ENCODE data around the gene CENPX. TPM values are rescaled to one million over a fixed set of nuclear protein-coding genes. Genes with fewer than 3 reads are reported as not detected.

The CENPX gene
- total and polyA plus RNA-seq, 2 of the 13 experiments (the other 11 are each of a cell fraction or from before 2014, with no cell fraction given): 92.7 to 170 TPM

DNA sequence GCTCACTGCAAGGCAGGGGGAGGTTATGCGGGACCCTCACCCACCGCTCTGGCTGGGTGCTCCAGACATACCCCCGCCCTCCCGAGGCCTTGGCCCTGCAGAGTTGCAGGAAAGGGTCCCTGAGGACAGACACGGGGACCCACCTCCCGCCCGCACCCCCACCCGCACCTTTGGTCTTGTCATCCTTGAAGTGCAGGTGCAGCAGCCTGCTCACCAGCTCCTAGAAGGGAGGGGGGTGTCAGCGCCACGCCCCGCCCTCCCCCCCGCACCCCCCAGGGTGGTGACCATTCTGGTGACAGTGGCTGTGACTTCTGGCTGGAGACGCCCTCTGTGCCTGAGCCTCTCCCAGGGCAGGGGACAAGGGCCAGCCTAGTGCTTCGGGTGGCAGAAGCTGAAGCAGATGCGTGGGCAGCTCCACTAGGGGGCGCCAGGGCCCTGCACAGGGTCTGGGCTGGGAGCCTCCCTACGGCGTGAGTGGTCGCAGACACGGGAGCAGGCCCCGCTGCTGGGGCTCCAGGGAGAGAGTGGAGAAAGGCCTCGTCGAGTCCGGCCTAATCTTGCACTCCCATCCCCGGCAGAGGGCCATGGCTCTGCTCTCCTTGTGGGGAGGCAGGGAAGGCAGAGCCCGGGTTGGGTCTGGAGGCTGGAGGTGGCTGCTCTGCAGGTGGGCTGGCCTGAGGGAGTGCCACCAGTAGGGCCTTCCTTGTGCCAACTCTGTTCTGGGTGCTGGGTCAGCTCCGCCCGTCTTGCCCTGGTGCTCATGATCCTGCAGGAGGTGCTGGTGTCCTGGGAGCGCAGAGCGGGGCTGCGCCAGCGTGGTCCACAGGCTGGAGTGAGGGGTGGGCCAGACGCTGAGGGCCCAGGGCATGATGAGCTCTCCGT is 2.7 kb downstream of the CENPX start (continued):
- TF ChIP-seq ZFYVE20 (CRISPR knock-in tag; IDR thresholded peaks at IDR 0.05; ENCODE audit: borderline replicate concordance, low read depth): no peak
- no peak for TF ChIP-seq TEAD3 (CRISPR knock-in tag; optimal IDR thresholded peaks at IDR 0.05; ENCODE audit: borderline replicate concordance)
- TF ChIP-seq, protein P1, sequence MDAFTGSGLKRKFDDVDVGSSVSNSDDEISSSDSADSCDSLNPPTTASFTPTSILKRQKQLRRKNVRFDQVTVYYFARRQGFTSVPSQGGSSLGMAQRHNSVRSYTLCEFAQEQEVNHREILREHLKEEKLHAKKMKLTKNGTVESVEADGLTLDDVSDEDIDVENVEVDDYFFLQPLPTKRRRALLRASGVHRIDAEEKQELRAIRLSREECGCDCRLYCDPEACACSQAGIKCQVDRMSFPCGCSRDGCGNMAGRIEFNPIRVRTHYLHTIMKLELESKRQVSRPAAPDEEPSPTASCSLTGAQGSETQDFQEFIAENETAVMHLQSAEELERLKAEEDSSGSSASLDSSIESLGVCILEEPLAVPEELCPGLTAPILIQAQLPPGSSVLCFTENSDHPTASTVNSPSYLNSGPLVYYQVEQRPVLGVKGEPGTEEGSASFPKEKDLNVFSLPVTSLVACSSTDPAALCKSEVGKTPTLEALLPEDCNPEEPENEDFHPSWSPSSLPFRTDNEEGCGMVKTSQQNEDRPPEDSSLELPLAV (CRISPR knock-in tag; conservative IDR thresholded peaks at IDR 0.05; ENCODE audit: low read depth): no peak
- no peak for TF ChIP-seq TBP (CRISPR knock-in tag; IDR thresholded peaks at IDR 0.05)
- no peak for TF ChIP-seq EP300 (IDR thresholded peaks at IDR 0.05; ENCODE audit: low read depth in 2 of 2, low read length in 2 of 2)
- TF ChIP-seq EP300 (CRISPR knock-in tag; IDR thresholded peaks at IDR 0.05; ENCODE audit: borderline replicate concordance): no peak
- TF ChIP-seq SMC3 (IDR thresholded peaks at IDR 0.05; ENCODE audit: low read length): peak; percentile 26; the same call in 1 of the 2 replicates
- TF ChIP-seq SALL1 (CRISPR knock-in tag; IDR thresholded peaks at IDR 0.05): no peak
- TF ChIP-seq MAFF (IDR thresholded peaks at IDR 0.05; ENCODE audit: low read depth, low read length): no peak
- no peak for TF ChIP-seq ZNF737 (CRISPR knock-in tag; IDR thresholded peaks at IDR 0.05; ENCODE audit: borderline replicate concordance)
- no peak for TF ChIP-seq PCBP2 (optimal IDR thresholded peaks at IDR 0.05; ENCODE audit: low read depth, low read length, poor library complexity, severe bottlenecking)
- TF ChIP-seq, protein P2, sequence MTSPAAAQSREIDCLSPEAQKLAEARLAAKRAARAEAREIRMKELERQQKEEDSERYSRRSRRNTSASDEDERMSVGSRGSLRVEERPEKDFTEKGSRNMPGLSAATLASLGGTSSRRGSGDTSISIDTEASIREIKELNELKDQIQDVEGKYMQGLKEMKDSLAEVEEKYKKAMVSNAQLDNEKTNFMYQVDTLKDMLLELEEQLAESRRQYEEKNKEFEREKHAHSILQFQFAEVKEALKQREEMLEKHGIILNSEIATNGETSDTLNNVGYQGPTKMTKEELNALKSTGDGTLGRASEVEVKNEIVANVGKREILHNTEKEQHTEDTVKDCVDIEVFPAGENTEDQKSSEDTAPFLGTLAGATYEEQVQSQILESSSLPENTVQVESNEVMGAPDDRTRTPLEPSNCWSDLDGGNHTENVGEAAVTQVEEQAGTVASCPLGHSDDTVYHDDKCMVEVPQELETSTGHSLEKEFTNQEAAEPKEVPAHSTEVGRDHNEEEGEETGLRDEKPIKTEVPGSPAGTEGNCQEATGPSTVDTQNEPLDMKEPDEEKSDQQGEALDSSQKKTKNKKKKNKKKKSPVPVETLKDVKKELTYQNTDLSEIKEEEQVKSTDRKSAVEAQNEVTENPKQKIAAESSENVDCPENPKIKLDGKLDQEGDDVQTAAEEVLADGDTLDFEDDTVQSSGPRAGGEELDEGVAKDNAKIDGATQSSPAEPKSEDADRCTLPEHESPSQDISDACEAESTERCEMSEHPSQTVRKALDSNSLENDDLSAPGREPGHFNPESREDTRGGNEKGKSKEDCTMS (CRISPR knock-in tag; conservative IDR thresholded peaks at IDR 0.05): no peak
- TF ChIP-seq, protein P3, sequence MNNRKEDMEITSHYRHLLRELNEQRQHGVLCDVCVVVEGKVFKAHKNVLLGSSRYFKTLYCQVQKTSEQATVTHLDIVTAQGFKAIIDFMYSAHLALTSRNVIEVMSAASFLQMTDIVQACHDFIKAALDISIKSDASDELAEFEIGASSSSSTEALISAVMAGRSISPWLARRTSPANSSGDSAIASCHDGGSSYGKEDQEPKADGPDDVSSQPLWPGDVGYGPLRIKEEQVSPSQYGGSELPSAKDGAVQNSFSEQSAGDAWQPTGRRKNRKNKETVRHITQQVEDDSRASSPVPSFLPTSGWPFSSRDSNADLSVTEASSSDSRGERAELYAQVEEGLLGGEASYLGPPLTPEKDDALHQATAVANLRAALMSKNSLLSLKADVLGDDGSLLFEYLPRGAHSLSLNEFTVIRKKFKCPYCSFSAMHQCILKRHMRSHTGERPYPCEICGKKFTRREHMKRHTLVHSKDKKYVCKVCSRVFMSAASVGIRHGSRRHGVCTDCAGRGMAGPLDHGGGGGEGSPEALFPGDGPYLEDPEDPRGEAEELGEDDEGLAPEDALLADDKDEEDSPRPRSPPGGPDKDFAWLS (CRISPR knock-in tag; IDR thresholded peaks at IDR 0.05; ENCODE audit: borderline replicate concordance): no peak
- TF ChIP-seq, protein P4, sequence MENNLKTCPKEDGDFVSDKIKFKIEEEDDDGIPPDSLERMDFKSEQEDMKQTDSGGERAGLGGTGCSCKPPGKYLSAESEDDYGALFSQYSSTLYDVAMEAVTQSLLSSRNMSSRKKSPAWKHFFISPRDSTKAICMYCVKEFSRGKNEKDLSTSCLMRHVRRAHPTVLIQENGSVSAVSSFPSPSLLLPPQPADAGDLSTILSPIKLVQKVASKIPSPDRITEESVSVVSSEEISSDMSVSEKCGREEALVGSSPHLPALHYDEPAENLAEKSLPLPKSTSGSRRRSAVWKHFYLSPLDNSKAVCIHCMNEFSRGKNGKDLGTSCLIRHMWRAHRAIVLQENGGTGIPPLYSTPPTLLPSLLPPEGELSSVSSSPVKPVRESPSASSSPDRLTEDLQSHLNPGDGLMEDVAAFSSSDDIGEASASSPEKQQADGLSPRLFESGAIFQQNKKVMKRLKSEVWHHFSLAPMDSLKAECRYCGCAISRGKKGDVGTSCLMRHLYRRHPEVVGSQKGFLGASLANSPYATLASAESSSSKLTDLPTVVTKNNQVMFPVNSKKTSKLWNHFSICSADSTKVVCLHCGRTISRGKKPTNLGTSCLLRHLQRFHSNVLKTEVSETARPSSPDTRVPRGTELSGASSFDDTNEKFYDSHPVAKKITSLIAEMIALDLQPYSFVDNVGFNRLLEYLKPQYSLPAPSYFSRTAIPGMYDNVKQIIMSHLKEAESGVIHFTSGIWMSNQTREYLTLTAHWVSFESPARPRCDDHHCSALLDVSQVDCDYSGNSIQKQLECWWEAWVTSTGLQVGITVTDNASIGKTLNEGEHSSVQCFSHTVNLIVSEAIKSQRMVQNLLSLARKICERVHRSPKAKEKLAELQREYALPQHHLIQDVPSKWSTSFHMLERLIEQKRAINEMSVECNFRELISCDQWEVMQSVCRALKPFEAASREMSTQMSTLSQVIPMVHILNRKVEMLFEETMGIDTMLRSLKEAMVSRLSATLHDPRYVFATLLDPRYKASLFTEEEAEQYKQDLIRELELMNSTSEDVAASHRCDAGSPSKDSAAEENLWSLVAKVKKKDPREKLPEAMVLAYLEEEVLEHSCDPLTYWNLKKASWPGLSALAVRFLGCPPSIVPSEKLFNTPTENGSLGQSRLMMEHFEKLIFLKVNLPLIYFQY (CRISPR knock-in tag; IDR thresholded peaks at IDR 0.05; ENCODE audit: borderline replicate concordance): peak; percentile 74; the same call in 1 of the 2 replicates
- TF ChIP-seq NBN (conservative IDR thresholded peaks at IDR 0.05): no peak
- TF ChIP-seq, protein P5, sequence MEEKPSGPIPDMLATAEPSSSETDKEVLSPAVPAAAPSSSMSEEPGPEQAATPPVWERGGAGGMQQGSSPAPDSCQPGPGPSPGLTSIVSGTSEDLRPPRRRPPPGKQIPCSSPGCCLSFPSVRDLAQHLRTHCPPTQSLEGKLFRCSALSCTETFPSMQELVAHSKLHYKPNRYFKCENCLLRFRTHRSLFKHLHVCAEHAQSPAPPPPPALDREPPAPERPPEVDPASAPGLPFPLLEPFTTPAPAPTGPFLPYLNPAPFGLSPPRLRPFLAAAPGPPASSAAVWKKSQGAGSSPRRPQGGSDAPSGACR (CRISPR knock-in tag; IDR thresholded peaks at IDR 0.05): no peak
- no peak for TF ChIP-seq ZFP90 (CRISPR knock-in tag; IDR thresholded peaks at IDR 0.05; ENCODE audit: borderline replicate concordance)
- 0 out of 2 replicates have a peak, but pooled peaks have one; percentile 7 for TF ChIP-seq ZBTB38 (CRISPR knock-in tag; IDR thresholded peaks at IDR 0.05)

All from HepG2 (cell line).